ENCODE measurements around the gene DNLZ.
"Not testable (repeated sequence)": the region's sequence is repeated elsewhere in the genome, so short reads cannot be mapped to it uniquely, and the experiment has no call there.

DNLZ gene

DNA sequence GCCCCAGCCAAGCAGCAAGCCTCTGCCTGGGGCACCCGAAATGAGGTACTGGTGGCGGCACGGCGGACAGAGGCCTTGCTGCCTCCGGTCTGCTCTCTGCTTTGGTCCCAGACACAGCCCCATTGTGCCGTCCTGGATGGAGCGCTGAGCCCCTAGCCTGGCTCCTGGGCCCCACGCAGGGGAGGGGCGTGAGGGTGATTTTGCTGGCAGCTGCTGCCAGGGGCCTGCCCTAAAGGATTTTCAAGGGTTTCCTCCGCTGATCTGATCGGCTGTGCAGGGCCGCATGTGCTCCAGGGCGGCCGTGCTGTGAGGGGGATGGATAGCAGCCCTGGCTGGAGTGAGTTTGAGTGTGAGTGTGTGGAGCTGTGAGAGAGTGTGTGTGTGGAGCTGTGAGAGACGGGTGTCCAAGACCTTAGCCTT is 34.9 kb downstream of the DNLZ start:
- no peak for DNase-seq

DNA sequence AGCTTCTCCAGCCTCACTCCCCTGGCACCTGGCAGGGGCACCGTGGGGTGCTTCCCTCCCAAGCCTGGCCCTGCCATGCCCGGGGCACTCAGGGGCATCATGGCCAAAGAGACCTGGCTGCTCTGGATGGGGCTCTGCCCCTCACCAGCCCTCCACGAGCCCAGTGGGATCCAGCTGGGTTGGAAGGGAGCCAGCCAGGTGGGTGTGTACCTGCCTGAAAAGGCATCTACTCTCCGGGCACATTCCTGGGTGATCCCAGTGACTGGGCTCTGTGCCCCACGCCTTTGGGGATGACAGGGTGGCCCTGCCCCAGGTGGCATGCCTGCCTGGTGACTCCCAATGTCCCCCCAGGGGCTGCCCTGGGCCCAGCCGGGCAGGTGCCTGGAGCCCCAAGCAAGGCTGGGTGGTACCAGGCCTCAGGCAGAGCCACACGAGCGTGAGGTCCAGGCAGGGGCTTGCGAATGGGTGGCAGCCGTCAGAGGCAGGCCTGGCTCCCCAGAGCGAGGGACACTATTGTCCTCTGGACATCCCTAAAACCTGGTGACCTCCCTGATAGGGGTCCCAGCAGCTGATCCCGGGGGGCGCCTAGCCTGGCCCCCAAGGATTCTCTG is 35.4 kb downstream of the DNLZ start:
- DNase-seq = no peak

DNA sequence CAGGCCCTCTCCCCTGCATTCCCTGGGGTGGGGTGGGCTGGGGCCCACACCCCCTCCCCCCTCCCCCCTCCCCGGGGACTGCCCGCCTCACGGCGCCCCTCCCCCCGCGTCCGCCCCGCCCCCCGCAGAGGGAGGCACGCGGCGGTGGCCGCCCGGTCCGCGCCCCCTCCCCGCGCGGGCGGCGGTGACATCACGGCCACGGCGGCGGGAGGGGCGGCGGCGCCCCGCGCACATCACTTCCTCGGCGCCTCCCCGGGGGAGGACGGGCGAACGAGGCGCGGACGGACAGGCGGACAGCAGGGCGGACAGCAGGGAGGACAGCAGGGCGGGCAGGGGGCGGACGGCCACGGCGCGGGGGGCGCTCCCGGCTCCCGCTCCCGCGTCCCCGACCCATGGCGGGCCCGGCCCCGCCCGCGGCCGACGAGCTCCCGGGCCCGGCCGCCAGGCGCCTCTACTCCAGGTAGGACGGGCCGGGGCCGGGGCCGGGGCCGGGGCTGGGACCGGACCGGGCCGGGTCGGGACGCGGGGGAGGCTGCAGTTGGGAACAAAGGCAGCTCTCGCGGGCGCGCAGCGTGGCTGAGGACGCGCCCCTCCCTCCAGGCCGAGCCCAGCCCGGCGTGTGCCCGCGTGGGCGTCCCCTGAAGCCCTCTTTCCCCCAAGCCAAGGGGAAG is 36.1 kb downstream of the DNLZ start, which contains the start of gene GPSM1:
Gene GPSM1 (plus strand): TSS at position 236 of the 671 bp plus-strand sequence. CDS start 157 bp downstream, at position 393.
- peak; percentile 49 for DNase-seq

DNA sequence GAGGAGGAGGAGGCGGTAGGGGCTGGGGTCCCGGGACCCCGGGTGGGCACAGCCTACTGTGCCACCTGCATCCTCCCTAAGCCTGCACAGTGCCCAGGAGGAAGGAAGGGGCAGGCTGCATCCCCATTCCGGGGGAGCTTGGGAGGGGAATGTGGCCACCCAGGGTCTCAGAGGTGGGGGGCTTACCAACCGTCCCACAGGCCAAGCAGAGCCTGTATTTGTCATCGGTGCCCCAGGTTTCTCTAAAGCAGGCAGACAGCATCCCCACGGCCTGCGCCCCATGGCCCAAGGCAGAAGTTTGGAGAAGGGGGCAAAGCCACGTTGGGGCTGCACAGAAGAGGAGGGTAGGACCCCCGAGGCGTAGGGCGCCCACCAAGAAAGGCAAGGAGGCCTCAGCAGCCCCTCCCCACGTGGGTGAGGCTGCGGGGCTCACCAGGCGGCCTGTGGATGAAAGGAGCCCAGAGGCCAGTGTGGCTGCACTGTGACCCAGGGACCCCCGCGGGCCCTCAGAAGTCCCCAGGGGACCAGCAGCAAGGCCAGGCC is 36.7 kb downstream of the DNLZ start:
- DNase-seq = no peak

DNA sequence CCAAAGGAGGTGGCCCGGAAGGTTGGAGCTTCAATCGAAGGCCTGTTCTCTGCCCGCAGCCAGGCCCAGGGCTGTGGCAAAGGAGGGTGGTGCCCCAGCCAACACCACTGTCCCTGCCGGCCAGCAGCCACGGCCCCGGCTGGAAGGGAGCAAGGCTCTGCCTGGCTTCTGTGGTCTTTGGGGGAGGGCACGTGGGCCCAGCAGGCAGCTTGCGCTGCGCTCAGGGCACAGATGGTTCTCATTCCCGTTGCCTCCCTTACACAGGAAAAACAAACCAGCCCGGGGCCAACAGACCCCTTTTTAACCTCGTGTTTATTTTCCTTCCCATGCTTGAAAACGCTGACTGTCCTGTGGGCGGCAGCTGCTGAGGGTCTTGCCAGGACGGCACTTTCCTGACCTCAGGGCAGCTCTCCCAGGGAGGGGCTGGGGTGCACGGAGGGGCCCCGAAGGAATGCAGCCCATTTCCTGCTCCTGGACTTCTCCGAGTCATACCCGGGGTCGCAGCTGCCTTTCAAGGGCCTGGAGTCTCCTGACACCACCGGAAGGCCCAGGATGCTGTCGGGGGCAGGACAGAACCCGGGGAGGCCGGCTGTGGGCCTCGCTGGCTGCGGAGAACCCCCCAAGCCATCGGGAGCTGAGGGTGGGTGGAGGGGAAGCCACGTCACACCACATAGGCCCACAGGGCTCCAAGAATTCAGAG is 37.3 kb downstream of the DNLZ start:
- no peak for DNase-seq

DNA sequence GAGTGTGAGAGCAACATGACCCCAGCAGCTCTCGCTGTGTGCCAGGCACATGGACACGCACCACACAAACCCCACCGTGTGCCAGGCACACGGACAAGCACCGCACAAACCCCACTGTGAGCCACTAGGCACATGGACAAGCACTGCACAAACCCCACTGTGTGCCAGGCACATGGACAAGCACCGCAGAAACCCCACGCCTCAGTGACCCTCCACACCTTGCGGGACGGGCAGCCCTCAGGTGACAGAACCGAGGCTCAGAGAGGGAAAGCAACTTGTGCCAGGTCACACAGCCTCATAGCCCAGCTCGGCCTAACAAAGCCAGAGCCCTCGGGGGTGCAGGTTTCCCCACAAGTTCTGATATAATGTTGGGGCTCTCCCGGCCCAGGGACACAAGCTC is 38.2 kb downstream of the DNLZ start:
- DNase-seq = no peak

DNA sequence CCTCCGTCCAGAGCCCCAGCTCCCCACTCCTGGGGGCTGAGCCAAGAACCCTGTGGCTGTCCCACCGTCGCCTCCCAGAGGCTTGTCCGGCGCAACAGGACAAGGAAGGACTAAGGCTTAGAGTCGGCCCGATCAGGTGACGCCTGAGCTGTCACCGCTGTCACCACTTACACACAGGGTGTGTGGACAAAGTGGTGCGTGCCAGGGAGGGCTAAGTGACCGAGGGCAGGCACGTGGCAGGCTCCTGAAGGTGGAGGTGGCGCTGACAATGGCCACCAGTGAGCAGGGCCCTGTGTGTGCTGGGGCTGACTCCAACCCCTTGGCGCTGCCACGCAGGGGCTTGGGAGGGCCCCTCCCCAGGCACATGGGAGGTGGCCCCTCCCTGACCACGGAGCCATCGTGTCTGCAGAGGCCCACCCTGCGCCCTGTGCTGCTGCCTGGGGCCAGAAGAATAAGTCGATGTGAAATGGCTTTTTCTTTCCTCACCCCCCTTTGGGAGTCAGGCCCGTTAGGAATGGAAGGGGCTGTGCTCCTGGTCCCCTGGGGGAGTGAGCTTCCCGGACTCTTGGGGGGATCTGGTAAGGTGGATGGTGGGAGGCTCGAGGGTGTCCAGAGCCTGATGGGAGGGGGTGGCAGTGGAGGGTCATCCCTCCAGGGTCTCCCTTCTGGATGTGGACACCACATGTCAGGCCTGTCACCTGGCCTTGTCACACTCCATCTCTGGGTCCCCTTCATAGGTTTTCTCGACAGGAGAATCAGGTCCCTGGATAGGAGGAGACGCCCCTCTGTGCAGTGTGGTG is 38.8 kb downstream of the DNLZ start:
- DNase-seq = peak; percentile 22

DNA sequence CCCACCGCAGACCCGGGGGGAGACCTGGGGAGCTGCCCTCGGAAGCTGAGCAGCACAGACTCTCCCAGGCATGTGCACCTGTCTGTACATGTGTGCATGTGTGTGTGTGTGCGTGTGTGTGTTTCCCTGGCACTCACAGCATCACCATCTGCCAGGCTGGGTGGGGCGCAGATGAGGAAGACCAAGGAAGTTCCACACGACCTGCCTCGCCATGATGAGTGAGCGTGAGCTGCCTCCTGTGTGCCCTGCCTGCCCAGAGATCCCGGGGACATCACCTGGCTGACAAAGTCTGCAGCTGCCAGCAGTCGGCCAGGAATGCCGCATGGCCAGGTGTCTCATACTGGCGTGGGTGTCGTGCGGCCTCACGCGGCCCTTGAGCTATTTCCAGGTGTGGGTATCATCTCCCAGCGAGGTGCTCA is 40.2 kb downstream of the DNLZ start:
- no peak for DNase-seq

DNA sequence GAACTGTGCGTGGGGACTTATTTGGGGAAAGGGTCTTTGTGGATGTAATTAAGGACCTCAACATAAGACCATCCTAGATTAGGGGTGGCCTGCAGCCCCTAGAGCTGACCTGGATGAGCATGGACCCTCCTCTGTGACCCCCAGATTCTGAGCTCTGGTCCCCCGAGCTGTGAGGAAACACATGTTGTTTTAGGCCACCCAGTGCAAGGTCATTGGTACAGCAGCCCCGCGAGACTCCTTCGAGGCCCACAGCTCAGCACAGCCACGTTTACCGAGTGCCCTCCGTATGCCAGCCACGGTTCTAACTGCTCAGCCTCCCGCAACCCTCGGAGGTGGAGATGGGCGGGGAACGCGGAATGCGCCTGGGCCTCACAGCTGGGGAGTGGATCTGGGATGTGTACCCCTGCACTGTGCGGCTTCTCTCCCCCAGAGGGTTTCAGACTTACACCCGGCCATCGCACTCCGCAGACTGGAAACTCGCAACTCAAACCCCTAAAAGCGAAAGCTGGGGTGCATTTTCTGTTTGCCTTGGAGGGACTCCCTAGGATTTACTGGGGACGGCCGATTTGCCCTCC is 40.7 kb downstream of the DNLZ start:
- no peak for DNase-seq

DNA sequence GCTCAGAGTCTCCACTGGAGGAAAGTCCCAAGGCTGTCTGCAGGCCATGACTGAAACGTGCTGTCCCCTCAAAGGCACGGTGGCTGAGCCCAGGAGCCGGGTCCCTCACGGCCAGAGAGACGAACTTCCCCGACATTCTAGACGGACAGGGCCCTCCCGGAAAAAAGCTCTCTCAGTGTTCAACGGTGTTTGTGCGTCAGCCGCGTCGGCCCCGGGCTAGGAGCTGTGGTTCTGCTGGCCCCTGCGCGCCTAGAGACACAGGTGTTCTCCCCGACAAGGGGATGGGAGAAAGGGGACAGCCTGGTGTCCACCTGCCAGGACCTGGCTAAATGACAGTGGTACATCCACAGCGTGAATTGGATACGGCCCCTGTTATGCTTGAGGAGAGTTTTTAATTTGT is 42.0 kb downstream of the DNLZ start:
- no peak for DNase-seq

DNA sequence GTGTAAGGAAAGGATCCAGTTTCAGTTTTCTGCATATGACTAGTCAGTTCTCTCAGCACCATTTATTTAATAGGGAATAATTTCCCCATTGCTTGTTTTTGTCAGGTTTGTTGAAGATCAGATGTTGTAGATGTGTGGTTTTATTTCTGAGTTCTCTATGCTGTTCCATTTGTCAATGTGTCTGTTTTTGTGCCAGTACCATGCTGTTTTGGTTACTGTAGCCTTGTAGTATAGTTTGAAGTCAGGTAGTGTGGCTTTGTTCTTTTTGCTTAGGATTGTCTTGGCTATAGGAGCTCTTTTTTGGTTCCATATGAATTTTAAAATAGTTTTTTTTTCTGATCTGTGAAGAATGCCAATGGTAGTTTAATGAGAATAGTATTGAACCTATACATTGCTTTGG is 42.6 kb downstream of the DNLZ start:
- not testable (repeated sequence) for DNase-seq

DNA sequence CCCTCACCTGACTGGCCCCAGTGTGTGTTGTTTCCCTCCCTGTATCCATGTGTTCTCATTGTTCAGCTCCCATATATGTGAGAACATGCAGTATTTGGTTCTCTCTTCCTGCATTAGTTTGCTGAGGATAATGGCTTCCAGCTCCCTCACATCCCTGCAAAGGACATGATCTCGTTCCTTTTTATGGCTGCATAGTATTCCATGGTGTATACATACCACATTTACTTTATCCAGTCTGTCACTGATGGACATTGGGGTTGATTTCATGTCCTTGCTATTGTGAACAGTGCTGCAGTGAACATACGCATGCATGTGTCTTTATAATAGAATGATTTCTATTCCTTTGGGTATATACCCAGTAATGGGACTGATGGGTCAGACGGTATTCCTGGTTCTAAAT is 43.6 kb downstream of the DNLZ start:
- DNase-seq = not testable (repeated sequence)

DNA sequence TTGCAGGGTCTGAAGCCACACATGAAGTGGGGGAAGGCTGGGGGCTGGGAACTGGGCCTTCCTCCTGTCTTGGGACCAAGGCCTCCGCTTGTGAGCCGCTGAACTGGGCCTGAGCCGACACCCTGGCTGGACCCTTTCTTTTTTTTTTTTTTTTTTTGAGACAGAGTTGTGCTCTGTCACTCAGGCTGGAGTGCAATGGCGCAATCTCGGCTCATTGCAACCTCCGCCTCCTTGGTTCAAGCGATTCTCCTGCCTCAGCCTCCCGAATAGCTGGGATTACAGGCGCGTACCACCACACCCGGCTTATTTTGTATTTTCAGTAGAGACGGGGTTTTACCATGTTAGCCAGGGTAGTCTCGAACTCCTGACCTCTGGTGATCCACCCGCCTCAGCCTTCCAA is 44.3 kb downstream of the DNLZ start:
- DNase-seq = not testable (repeated sequence)

DNA sequence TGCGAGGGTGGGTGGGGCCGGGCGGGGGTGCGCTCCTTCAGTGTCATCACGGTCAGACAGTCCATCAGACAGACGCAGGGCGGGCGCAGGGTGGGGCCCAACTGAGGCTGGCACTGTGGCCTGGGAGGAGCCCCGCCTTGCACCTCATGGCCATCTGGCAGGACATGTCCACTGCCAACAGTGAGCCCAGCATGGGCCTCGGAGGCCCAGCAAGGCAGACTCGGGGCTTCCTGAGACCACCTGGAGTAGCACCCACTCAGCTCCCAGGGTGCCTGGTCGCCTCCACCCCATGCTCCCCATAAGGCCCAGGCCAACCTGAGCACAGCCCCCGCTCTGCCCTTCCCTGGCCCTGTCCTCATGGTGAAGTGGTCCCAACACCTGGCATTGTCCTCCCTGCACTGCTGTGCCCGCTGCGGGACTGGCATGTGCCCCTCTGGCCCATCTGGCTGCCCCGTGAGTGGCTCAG is 44.7 kb downstream of the DNLZ start:
- DNase-seq = no peak

DNA sequence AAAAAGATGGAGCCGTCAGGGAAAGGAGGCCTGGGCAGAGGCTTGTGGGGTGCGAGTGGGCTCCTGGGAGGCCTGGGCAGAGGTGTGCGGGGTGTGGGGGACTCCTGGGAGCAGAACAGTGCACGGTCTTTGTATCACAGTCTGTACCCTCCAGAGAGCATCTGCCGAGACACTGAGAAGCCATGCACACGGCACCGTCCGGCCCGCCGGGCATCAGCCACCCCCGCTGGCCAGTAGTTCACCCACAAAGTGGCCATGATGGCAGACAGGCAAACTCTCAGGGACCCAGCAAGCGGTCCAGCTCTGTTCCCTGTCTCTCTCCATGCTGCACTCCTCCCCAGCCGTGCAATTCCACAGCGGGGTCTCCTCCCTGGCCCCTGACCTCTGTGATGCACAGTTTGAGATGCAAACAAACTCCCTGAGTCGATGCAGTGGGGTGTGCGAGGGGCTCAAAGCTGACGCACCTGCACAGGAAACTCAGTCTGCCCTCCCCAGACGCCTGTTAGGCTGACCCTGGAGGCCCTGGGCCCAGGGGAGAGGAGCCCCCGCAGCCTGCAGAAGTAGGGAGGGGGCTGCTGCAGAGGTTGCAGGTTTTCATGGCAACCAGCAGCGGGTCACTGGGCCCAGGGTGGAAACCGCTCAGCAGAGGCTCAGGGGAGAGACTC is 45.3 kb downstream of the DNLZ start:
- DNase-seq = no peak

DNA sequence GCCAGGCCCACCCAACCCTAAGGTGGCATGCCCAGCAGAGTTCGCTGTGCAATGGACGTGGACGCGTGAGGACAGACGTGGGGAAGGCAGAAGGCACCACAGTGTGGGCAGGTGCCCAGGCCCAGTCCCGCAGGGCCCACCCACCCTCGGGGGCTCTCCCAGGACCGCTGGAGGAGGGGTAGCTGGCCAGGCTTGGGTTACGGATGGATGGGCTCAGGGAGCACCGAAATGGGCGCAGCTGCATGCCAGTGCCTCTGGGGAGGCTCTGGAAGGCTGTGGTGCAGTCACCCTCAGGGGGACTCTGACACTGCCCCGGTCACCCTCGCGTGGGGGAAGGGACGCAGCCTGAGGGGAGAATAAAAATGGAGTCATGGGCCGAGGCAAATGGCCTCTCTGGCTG is 45.8 kb downstream of the DNLZ start:
- no peak for DNase-seq

DNA sequence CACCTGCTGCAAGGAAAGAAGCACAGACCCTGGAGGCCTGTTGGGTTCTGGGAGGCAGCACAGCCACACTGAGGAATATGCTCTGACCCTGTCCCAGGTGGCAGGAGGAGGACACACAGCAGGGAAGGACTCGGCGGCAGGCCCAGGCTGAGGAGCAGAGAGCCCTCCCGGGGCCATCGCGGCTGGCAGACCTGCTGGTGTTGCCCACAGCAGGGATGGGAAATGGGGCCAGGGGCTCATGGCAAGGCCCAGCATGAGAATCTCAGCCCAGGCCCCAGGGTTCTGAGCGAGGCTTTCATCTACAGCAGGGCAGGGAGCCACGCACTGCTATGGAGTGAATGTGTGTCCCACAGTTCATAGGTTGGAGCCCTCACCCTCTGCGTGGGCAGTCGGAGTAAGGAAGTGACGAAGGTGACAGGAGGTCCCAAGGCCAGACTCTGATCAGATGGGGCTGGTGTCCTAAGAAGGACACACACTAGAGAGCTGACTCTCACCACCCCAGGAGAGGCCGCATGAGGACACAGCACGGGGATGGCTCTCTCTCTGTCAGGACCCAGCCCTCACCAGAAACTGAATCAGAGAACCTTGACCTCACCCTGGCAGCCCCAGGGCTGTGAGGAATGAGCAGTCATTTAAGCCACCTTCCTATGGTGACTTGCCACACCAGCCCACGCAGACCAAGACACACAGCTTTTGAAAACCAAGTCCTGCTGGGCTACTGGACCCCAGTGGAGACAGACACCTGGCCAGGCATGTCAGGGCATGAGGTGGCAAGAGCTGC is 46.5 kb downstream of the DNLZ start:
- DNase-seq = no peak

DNA sequence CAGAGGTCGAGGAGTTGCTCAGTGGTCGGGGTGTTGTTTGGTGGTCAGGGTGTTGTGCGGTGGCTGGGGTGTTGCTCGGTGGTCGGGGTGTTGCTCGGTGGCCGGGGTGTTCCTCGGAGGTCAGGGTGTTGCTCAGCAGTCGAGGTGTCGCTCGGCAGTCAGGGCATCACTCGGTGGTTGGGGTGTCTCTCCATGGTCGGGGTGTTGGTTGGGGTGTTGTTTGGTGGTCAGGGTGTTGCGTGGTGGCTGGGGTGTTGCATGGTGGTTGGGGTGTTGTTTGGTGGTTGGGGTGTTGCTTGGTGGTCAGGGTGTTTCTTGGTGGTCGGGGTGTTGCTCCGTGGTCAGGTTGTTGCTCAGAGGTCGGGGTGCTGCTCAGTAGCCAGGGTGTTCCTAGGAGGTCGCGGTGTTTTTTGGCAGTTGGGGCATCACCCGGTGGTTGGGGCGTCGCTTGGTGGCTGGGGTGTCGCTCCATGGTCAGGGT is 47.2 kb downstream of the DNLZ start:
- no peak for DNase-seq

DNA sequence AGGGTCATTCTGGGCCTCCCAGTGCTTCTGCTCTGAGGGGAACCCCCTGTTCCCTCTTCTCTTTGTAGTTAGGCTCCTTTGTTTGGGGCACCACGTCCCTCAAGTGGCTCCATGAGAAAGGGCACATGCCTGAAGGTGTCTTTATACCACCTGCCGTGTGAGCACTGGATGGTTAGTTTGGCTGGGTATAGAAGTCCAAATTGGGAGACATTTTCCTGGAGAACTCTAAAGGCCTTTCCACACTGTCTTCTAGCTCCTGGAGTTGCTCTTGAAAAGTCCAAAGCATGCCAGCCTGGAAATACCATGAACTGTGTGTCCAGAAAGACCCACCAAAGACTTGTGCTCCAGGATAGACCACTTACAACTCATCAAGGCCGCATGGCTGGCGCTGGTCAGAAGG is 48.6 kb downstream of the DNLZ start:
- peak; percentile 8 for DNase-seq

DNA sequence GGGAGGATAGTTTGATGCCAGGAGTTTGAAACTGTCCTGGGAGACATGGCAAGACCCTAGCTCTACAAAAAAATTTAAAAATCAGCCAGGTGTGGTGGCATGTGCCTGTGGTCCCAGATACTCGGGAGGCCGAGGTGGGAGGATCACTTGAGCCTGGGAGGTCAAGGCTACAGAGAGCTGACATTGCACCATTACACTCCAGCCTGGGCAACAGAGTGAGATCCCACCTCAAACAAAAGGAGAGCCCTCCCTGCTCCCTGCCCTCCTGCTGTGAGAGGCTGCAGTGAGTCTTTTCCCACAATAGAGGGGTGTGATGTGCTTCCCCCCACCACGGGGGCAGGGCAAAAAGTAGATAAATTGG is 49.5 kb downstream of the DNLZ start:
- DNase-seq = no peak
